K562 (cell line): ENCODE data around the gene CPPED1. TPM values are rescaled to one million over a fixed set of nuclear protein-coding genes. Genes with fewer than 3 reads are reported as not detected.

Experiments
- ADNP ChIP-seq: fragments of 200-800 bp; sonication (Bioruptor generic); IDR thresholded peaks from 2 replicates; pipeline ENCODE4 v1.6.1; 2016; ENCODE audit warnings: missing genetic modification characterization, missing compliant biosample characterization
- CBX1 ChIP-seq: sonication (generic); IDR thresholded peaks from 2 replicates; pipeline ENCODE4 v1.6.1; 2016; ENCODE audit warnings: antibody characterized with exemption, low read depth, mild to moderate bottlenecking
- DLX4 ChIP-seq: fragments of 250-450 bp; sonication (Bioruptor Pico); IDR thresholded peaks from 2 replicates; pipeline ENCODE4 v1.6.1; 2021; ENCODE audit warnings: mild to moderate bottlenecking
- E2F5 ChIP-seq: sonication (generic); formaldehyde crosslinking; IDR thresholded peaks from 2 replicates; pipeline ENCODE4 v1.8.0; 2022; ENCODE audit warnings: mild to moderate bottlenecking, missing genetic modification reagents
- FUS ChIP-seq: fragments of 200-400 bp; formaldehyde crosslinking; optimal IDR thresholded peaks from 2 replicates; pipeline ENCODE3; 2017; ENCODE audit warnings: low read depth, low read length
- GTF2B ChIP-seq: IDR thresholded peaks from 2 replicates; pipeline ENCODE4 v1.6.1; 2011; ENCODE audit not compliant: insufficient read length; ENCODE audit errors: extremely low read depth
- HNRNPLL ChIP-seq: fragments of 200-400 bp; formaldehyde crosslinking; IDR thresholded peaks from 2 replicates; pipeline ENCODE4 v1.6.1; 2017; ENCODE audit warnings: low read length, low read depth, mild to moderate bottlenecking; ENCODE audit not compliant: poor library complexity, severe bottlenecking
- IRF9 ChIP-seq: fragments of 450-650 bp; IDR thresholded peaks from 2 replicates; pipeline ENCODE4 v1.6.1; 2016; ENCODE audit warnings: missing biosample characterization, missing genetic modification characterization
- JUNB ChIP-seq: fragments of 450-650 bp; formaldehyde crosslinking; conservative IDR thresholded peaks from 2 replicates; pipeline ENCODE4 v1.4.0; 2020; ENCODE audit warnings: mild to moderate bottlenecking
- LCOR ChIP-seq: sonication (generic); formaldehyde crosslinking; IDR thresholded peaks from 2 replicates; pipeline ENCODE4 v1.8.0; 2022; ENCODE audit warnings: mild to moderate bottlenecking, missing genetic modification reagents
- MAFF ChIP-seq: IDR thresholded peaks from 2 replicates; pipeline ENCODE4 v1.6.1; 2012; ENCODE audit warnings: low read length, improper control_type of control experiment
- MTA1 ChIP-seq: fragments of 450-650 bp; IDR thresholded peaks from 2 replicates; pipeline ENCODE4 v1.6.1; 2017; ENCODE audit warnings: borderline replicate concordance
- NR4A1 ChIP-seq, 2 experiments: fragments of 250-450 bp in 1 of 2; fragments of 450-650 bp in 1 of 2; sonication (Bioruptor Pico) in 1 of 2; IDR thresholded peaks; 2 replicates each; pipeline versions ENCODE4 v1.4.0 to v1.6.1; 2016 to 2020; ENCODE audit warnings: mild to moderate bottlenecking in 2 of 2, missing compliant biosample characterization in 1 of 2, missing genetic modification characterization in 1 of 2, moderate library complexity in 1 of 2
- NRF1 ChIP-seq, 2 experiments: fragments of 450-650 bp; IDR thresholded peaks in 1 of 2; conservative IDR thresholded peaks in 1 of 2; 2 replicates each; pipeline ENCODE4 v1.6.1; 2014; ENCODE audit warnings: mild to moderate bottlenecking in 2 of 2
- PTBP1 ChIP-seq: fragments of 200-400 bp; formaldehyde crosslinking; IDR thresholded peaks from 2 replicates; pipeline ENCODE4 v1.6.1; 2017; ENCODE audit warnings: low read depth, low read length
- PTRF ChIP-seq: fragments of 450-650 bp; IDR thresholded peaks from 2 replicates; pipeline ENCODE4 v1.6.1; 2016; ENCODE audit warnings: mild to moderate bottlenecking, missing genetic modification characterization, missing compliant biosample characterization
- RBM39 ChIP-seq: fragments of 200-400 bp; formaldehyde crosslinking; optimal IDR thresholded peaks from 2 replicates; pipeline ENCODE3; 2018; ENCODE audit warnings: low read depth, low read length
- SMAD4 ChIP-seq: fragments of 250-450 bp; sonication (Bioruptor Pico); conservative IDR thresholded peaks from 2 replicates; pipeline ENCODE4 v1.8.0; 2021; ENCODE audit warnings: inconsistent platforms, mild to moderate bottlenecking, moderate library complexity
- SP1 ChIP-seq: sonication (generic); formaldehyde crosslinking; IDR thresholded peaks from 2 replicates; pipeline ENCODE4 v1.8.1; 2022; ENCODE audit warnings: mild to moderate bottlenecking, missing genetic modification reagents
- TEAD1 ChIP-seq, 2 experiments: fragments of 450-650 bp in 1 of 2; sonication (generic) in 1 of 2; formaldehyde crosslinking; IDR thresholded peaks; 2 replicates each; pipeline versions ENCODE4 v1.4.0 to v1.8.0; 2020 to 2022; ENCODE audit warnings: mild to moderate bottlenecking in 2 of 2, missing genetic modification reagents in 1 of 2
- USF2 ChIP-seq: sonication (generic); formaldehyde crosslinking; IDR thresholded peaks from 2 replicates; pipeline ENCODE4 v1.5.0; 2020; ENCODE audit warnings: missing genetic modification reagents
- ZNF263 ChIP-seq: sonication (generic); formaldehyde crosslinking; IDR thresholded peaks from 2 replicates; pipeline ENCODE4 v1.8.0; 2022; ENCODE audit warnings: mild to moderate bottlenecking, missing genetic modification reagents, borderline replicate concordance
- ZNF507 ChIP-seq: conservative IDR thresholded peaks from 2 replicates; pipeline ENCODE4 v1.6.1; 2017; ENCODE audit warnings: missing genetic modification characterization, missing compliant biosample characterization
- ZNF707 ChIP-seq: fragments of 250-450 bp; sonication (Bioruptor Pico); conservative IDR thresholded peaks from 2 replicates; pipeline ENCODE4 v1.8.0; 2022; ENCODE audit warnings: inconsistent platforms, mild to moderate bottlenecking, moderate library complexity
- polyA plus RNA-seq, 8 experiments: library from polyadenylated mRNA; depleted of rRNA in 4 of 8; stranded (reverse) in 5 of 8; unstranded in 3 of 8; fragments of >200 nt; fragmentation: Nextera tagmentation in 2 of 8; fragmentation: Illumina TruSeq in 1 of 8; extraction: Ambion mirVana in 2 of 8; extraction: Trizol in 1 of 8; gene quantifications; 2 replicates each; pipeline versions ENCODE4 v1.2.1 to v1.2.3, GENCODE V29; 2011 to 2014; ENCODE audit warnings: inconsistent platforms in 1 of 8, missing spikeins in 1 of 8
- total RNA-seq, 7 experiments: library from RNA; depleted of rRNA in 6 of 7; stranded (reverse); fragments of >200 nt in 6 of 7; fragmentation: Illumina TruSeq in 2 of 7; extraction: Trizol in 2 of 7; gene quantifications; 2 replicates each; pipeline versions ENCODE4 v1.2.1 to v1.2.3, GENCODE V29; 2011 to 2021; ENCODE audit warnings: low replicate concordance in 1 of 7

CPPED1 gene
- total and polyA plus RNA-seq, 9 of the 15 experiments (the other 6 are each of a cell fraction or from before 2014, with no cell fraction given): 7.5 to 25.7 (median 16.9) TPM

- TF ChIP-seq TEAD1 (CRISPR knock-in tag; IDR thresholded peaks at IDR 0.05) (peak in 1 of 2 experiments; percentile 99; a peak in 2 of 4 replicates), ZNF507 (tag) (peak; percentile 52; the same call in 1 of the 2 replicates), MTA1 (peak; percentile 21; the same call in 1 of the 2 replicates), SP1 (CRISPR knock-in tag) (no peak), HNRNPLL (no peak), E2F5 (no peak), SMAD4 (peak; percentile 99), FUS (no peak), LCOR (CRISPR knock-in tag) (no peak), ZNF263 (CRISPR knock-in tag) (no peak), JUNB (CRISPR knock-in tag) (no peak), CBX1 (no peak), USF2 (CRISPR knock-in tag) (no peak), NR4A1 (CRISPR knock-in tag; IDR thresholded peaks at IDR 0.05) (peak; percentile 96; the same call in 1 of the 2 replicates), NR4A1 (tag; IDR thresholded peaks at IDR 0.05) (peak; percentile 99), ZNF707 (CRISPR knock-in tag) (peak; percentile 91), GTF2B (no peak), MAFF (no peak), NRF1 (conservative IDR thresholded peaks at IDR 0.05 in 1 of 2, IDR thresholded peaks at IDR 0.05 in 1 of 2) (no peak), RBM39 (no peak), PTBP1 (no peak), PTRF (tag) (peak; percentile 99), IRF9 (peak; percentile 98), ADNP (peak; percentile 77), DLX4 (CRISPR knock-in tag) (no peak)
Observed at GRCh38 chr16:12611006-12611477, 192.6 kb downstream of the CPPED1 start (continued).
